IPS-18a (cell line): Measurements from ENCODE around the gene RNF32.

Source experiments
- H3K27ac ChIP-seq: one replicate; pipeline ENCODE4 v1.5.1; 2013; ENCODE audit warnings: low read length
- H3K27me3 ChIP-seq: one replicate; pipeline ENCODE4 v1.6.1; 2013; ENCODE audit warnings: mild to moderate bottlenecking, low read length; ENCODE audit not compliant: control insufficient read depth, insufficient read depth
- H3K36me3 ChIP-seq: one replicate; pipeline ENCODE4 v1.6.1; 2013; ENCODE audit warnings: low read depth, low read length; ENCODE audit not compliant: control insufficient read depth
- H3K4me1 ChIP-seq: one replicate; pipeline ENCODE4 v1.6.1; 2013; ENCODE audit warnings: low read depth, low read length; ENCODE audit not compliant: control insufficient read depth
- H3K4me3 ChIP-seq: one replicate; pipeline ENCODE4 v1.5.1; 2013; ENCODE audit warnings: low read length
- H3K9ac ChIP-seq: one replicate; pipeline ENCODE4 v1.6.1; 2013; ENCODE audit warnings: mild to moderate bottlenecking, low read length, moderate library complexity
- H3K9me3 ChIP-seq: one replicate; pipeline ENCODE4 v1.6.1; 2013; ENCODE audit warnings: low read depth, low read length; ENCODE audit not compliant: control insufficient read depth

RNF32 gene

GRCh38 chr7:156640257-156640948 is at the start of gene RNF32:
TSS of gene RNF32 (plus strand) at chr7:156640774. CDS start at chr7:156643878, 3,104 bp downstream.
- H3K4me3 ChIP-seq: peak within 1 kb of the TSS; percentile 88
- no peaks in the 10 kb centered on the region for H3K36me3 ChIP-seq
- peaks cover 14% of the 10 kb centered on the region for H3K4me1 ChIP-seq
- H3K27ac ChIP-seq: no peak within 1 kb of the TSS
- peak within 1 kb of the TSS; percentile 76 for H3K9ac ChIP-seq
- peaks cover 23% of the 10 kb centered on the region for H3K27me3 ChIP-seq
- H3K9me3 ChIP-seq: no peaks in the 10 kb centered on the region

GRCh38 chr7:156592155-156592884 is 48.3 kb upstream of the RNF32 start:
- H3K9me3 ChIP-seq: no peaks in the 10 kb centered on the region
- H3K4me3 ChIP-seq: no peak overlapping the region
- no peak overlapping the region for H3K27ac ChIP-seq
- H3K4me1 ChIP-seq: peaks cover 6% of the 10 kb centered on the region
- peaks cover 10% of the 10 kb centered on the region for H3K27me3 ChIP-seq
- H3K36me3 ChIP-seq: no peaks in the 10 kb centered on the region
- H3K9ac ChIP-seq: no peak overlapping the region

GRCh38 chr7:156594283-156595080 is 46.1 kb upstream of the RNF32 start:
- no peak overlapping the region for H3K27ac ChIP-seq
- H3K9me3 ChIP-seq: no peaks in the 10 kb centered on the region
- H3K27me3 ChIP-seq: no peaks in the 10 kb centered on the region
- H3K36me3 ChIP-seq: no peaks in the 10 kb centered on the region
- no peak overlapping the region for H3K9ac ChIP-seq
- H3K4me3 ChIP-seq: no peak overlapping the region
- peaks cover 6% of the 10 kb centered on the region for H3K4me1 ChIP-seq

- Histone ChIP-seq H3K36me3 (no peaks in the 10 kb centered on the region), H3K27ac (no peak overlapping the region), H3K4me3 (no peak overlapping the region), H3K4me1 (no peaks in the 10 kb centered on the region), H3K9ac (no peak overlapping the region), H3K27me3 (no peaks in the 10 kb centered on the region), H3K9me3 (no peaks in the 10 kb centered on the region)
Observed at GRCh38 chr7:156600496-156600895, 40.1 kb upstream of the RNF32 start.

- no peaks in the 10 kb centered on the region for H3K36me3 ChIP-seq
- no peak overlapping the region for H3K4me3 ChIP-seq
- no peaks in the 10 kb centered on the region for H3K9me3 ChIP-seq
- H3K4me1 ChIP-seq: no peaks in the 10 kb centered on the region
- no peak overlapping the region for H3K27ac ChIP-seq
- no peaks in the 10 kb centered on the region for H3K27me3 ChIP-seq
- no peak overlapping the region for H3K9ac ChIP-seq
Observed at GRCh38 chr7:156602283-156602682, 38.3 kb upstream of the RNF32 start.

- Histone ChIP-seq H3K27ac (no peak overlapping the region), H3K9me3 (no peaks in the 10 kb centered on the region), H3K36me3 (no peaks in the 10 kb centered on the region)
Observed at GRCh38 chr7:156603011-156603410, 37.6 kb upstream of the RNF32 start.

GRCh38 chr7:156603629-156604028 is 36.9 kb upstream of the RNF32 start:
- Histone ChIP-seq H3K27ac (no peak overlapping the region), H3K9ac (no peak overlapping the region), H3K9me3 (no peaks in the 10 kb centered on the region), H3K4me1 (no peaks in the 10 kb centered on the region), H3K4me3 (no peak overlapping the region), H3K36me3 (no peaks in the 10 kb centered on the region), H3K27me3 (no peaks in the 10 kb centered on the region)

More at GRCh38 chr7:156603011-156603410, 37.6 kb upstream of the RNF32 start:
- Histone ChIP-seq H3K9ac (no peak overlapping the region), H3K4me1 (no peaks in the 10 kb centered on the region), H3K4me3 (no peak overlapping the region), H3K27me3 (no peaks in the 10 kb centered on the region)

- Histone ChIP-seq H3K9me3 (no peaks in the 10 kb centered on the region), H3K36me3 (no peaks in the 10 kb centered on the region), H3K27me3 (no peaks in the 10 kb centered on the region), H3K27ac (no peak overlapping the region), H3K9ac (no peak overlapping the region), H3K4me3 (no peak overlapping the region), H3K4me1 (no peaks in the 10 kb centered on the region)
Observed at GRCh38 chr7:156604311-156604710, 36.3 kb upstream of the RNF32 start.

GRCh38 chr7:156604836-156605695 is 35.5 kb upstream of the RNF32 start:
- no peaks in the 10 kb centered on the region for H3K36me3 ChIP-seq
- H3K27ac ChIP-seq: no peak overlapping the region
- H3K9me3 ChIP-seq: no peaks in the 10 kb centered on the region
- no peaks in the 10 kb centered on the region for H3K27me3 ChIP-seq
- no peak overlapping the region for H3K4me3 ChIP-seq
- H3K4me1 ChIP-seq: no peaks in the 10 kb centered on the region
- H3K9ac ChIP-seq: no peak overlapping the region

GRCh38 chr7:156606135-156606534 is 34.4 kb upstream of the RNF32 start:
- Histone ChIP-seq H3K27ac (no peak overlapping the region), H3K36me3 (no peaks in the 10 kb centered on the region), H3K27me3 (no peaks in the 10 kb centered on the region), H3K9ac (no peak overlapping the region), H3K4me3 (no peak overlapping the region), H3K9me3 (no peaks in the 10 kb centered on the region), H3K4me1 (no peaks in the 10 kb centered on the region)
